HS-5 (cell line): Measurements from ENCODE around the gene NOXO1.
"Not testable (repeated sequence)": the region's sequence is repeated elsewhere in the genome, so short reads cannot be mapped to it uniquely, and the experiment has no call there.

Experiments
- DNase-seq: peaks from one replicate; pipeline ENCODE4 v3.0.0-alpha.2; 2012; ENCODE audit warnings: low read depth

Gene NOXO1

GRCh38 chr16:1962161-1963153 is 18.8 kb downstream of the NOXO1 start:
- DNase-seq = not testable (repeated sequence)

- no peak for DNase-seq
Observed at GRCh38 chr16:1961651-1962067, 19.6 kb downstream of the NOXO1 start.

- DNase-seq = peak; percentile 46
Observed at GRCh38 chr16:1960665-1961630, 20.3 kb downstream of the NOXO1 start.

- DNase-seq = peak; percentile 43
Observed at GRCh38 chr16:1959269-1960039, 21.8 kb downstream of the NOXO1 start, which contains the start of gene NDUFB10. Gene NDUFB10, plus strand, starts transcription at chr16:1959538. Its CDS starts 87 bp downstream, at chr16:1959625.

- no peak for DNase-seq
Observed at GRCh38 chr16:1958715-1959268, 22.5 kb downstream of the NOXO1 start.

GRCh38 chr16:1958143-1958491 is 23.2 kb downstream of the NOXO1 start:
- not testable (repeated sequence) for DNase-seq

- not testable (repeated sequence) for DNase-seq
Observed at GRCh38 chr16:1957434-1958142, 23.7 kb downstream of the NOXO1 start.

GRCh38 chr16:1953734-1954133 is 27.5 kb downstream of the NOXO1 start:
- no peak for DNase-seq

- DNase-seq = no peak
Observed at GRCh38 chr16:1950559-1950958, 30.7 kb downstream of the NOXO1 start.

GRCh38 chr16:1950047-1950446 is 31.2 kb downstream of the NOXO1 start:
- no peak for DNase-seq

GRCh38 chr16:1949507-1949906 is 31.8 kb downstream of the NOXO1 start:
- no peak for DNase-seq

GRCh38 chr16:1947369-1947670 is 33.9 kb downstream of the NOXO1 start:
- DNase-seq = no peak

- no peak for DNase-seq
Observed at GRCh38 chr16:1946495-1947368, 34.5 kb downstream of the NOXO1 start.

GRCh38 chr16:1945559-1946391 is 35.5 kb downstream of the NOXO1 start:
- DNase-seq = no peak

GRCh38 chr16:1944612-1945199 is 36.6 kb downstream of the NOXO1 start:
- DNase-seq = no peak

- peak; percentile 87 for DNase-seq
Observed at GRCh38 chr16:1942810-1943726, 38.2 kb downstream of the NOXO1 start, which contains the start of gene MSRB1. Gene MSRB1, minus strand, starts transcription at chr16:1943199. Its CDS starts 43 bp downstream, at chr16:1943156.
